PC-3 (cell line): ENCODE results near the gene DNAAF5.
A peak's percentile ranks its signal among the peaks of the same experiment; 100 is the strongest.

ENCODE experiments used
- EZH2 ChIP-seq: fragments of 300-600 bp; sonication (generic); IDR thresholded peaks from one replicate; pipeline ENCODE4 v1.6.1; 2017; ENCODE audit warnings: antibody characterized with exemption, mild to moderate bottlenecking, low read length; ENCODE audit not compliant: unreplicated experiment
- EZH2phosphoT487 ChIP-seq: fragments of 300-600 bp; sonication (generic); IDR thresholded peaks from 2 replicates; pipeline ENCODE4 v1.6.1; 2018; ENCODE audit warnings: mild to moderate bottlenecking, antibody characterized with exemption, low read length, borderline replicate concordance
- TF ChIP-seq, protein P1 (sequence below): fragments of 300-600 bp; sonication (generic); conservative IDR thresholded peaks from 2 replicates; pipeline ENCODE4 v1.5.1; 2017; ENCODE audit warnings: antibody characterized with exemption, low read depth, mild to moderate bottlenecking, low read length

DNA sequence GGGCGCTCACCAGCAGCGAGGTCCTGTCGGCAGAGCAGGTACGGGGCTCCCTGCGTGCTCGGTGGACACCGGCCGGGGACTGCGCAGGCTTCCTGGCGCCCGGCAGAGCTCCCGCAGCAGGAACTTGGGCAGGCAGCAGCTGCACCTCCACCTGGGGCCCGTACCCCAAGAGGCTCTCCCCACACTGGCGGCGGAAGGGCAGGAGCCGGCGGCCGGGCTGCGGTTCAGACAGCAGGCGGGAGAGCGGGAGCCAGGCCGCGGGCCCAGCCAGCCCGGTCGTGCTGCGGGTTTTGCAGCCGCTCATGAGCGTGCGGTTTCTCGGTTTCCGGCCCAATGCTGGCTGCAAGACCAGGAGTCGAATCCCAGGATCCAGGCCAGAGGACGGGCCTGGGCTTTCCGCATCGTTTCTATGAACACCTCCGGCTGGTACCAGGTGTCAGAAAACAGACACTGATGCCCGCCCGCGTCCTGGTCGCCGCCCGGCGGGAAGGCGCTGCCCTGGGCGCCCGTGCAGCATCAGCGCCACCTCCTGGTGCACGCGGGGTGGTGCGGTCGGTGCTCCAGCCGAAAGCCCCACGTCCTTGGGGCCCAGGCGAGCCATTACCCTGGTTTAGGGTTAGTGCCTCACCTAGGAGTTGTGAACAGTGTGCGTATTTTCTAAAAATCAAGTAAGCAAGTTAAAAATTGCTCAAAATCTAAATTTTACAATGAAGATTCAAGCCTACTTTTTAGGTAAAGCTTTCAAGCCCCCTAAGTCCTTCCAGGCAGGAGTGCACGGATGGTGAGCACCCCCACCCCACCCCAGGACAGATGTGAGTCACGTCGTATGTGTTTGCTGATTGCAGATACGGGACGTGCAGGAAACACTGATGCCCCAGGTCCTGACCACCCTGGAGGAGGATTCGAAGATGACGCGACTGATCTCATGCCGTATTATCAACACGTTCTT, 47.9 kb downstream of the DNAAF5 start:
- TF ChIP-seq, protein P1, sequence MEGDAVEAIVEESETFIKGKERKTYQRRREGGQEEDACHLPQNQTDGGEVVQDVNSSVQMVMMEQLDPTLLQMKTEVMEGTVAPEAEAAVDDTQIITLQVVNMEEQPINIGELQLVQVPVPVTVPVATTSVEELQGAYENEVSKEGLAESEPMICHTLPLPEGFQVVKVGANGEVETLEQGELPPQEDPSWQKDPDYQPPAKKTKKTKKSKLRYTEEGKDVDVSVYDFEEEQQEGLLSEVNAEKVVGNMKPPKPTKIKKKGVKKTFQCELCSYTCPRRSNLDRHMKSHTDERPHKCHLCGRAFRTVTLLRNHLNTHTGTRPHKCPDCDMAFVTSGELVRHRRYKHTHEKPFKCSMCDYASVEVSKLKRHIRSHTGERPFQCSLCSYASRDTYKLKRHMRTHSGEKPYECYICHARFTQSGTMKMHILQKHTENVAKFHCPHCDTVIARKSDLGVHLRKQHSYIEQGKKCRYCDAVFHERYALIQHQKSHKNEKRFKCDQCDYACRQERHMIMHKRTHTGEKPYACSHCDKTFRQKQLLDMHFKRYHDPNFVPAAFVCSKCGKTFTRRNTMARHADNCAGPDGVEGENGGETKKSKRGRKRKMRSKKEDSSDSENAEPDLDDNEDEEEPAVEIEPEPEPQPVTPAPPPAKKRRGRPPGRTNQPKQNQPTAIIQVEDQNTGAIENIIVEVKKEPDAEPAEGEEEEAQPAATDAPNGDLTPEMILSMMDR, result peak; percentile 90
- no peak for TF ChIP-seq EZH2
- TF ChIP-seq EZH2phosphoT487, result no peak
